IMR-90 (cell line): Measurements from ENCODE around the gene RFX2. TPM values are rescaled to one million over a fixed set of nuclear protein-coding genes. Genes with fewer than 3 reads are reported as not detected.

Experiments
- ATAC-seq: fragments of 200-7000 bp; cut with Tn5 transposase; 2 replicates; pipeline ENCODE4 v1.9.1; 2020; ENCODE audit warnings: low read depth, mild to moderate bottlenecking, moderate library complexity
- BruUV-seq: library from RNA; stranded (reverse); fragments of 400-500 nt; replicated peaks from 2 replicates; lab custom pipeline; 2021; lab: Mats Ljungman, UMichigan
- CTCF ChIA-PET: fragments of 300-600 bp; formaldehyde crosslinking; extraction: SDS; loops from one replicate; lab custom pipeline; 2021; ENCODE audit warnings: antibody characterized with exemption; lab: Yijun Ruan, JAX
- POLR2A ChIA-PET: fragments of 300-600 bp; sonication (Branson Sonifier 250); formaldehyde crosslinking; loops from one replicate; lab custom pipeline; 2022; ENCODE audit warnings: antibody characterized with exemption; ENCODE audit not compliant: unreplicated experiment; lab: Charles Lee
- DNase-seq: peaks from one replicate; pipeline ENCODE4 v3.0.0; 2013
- H2AFZ ChIP-seq: replicated peaks from 2 replicates; pipeline ENCODE3; 2013; ENCODE audit warnings: low read length, mild to moderate bottlenecking; ENCODE audit not compliant: poor library complexity
- H2AK5ac ChIP-seq: 2 replicates; pipeline ENCODE4 v1.6.1; 2013; ENCODE audit warnings: low read depth, low read length, inconsistent platforms
- H2AK9ac ChIP-seq: replicated peaks from 2 replicates; pipeline ENCODE3; 2013; ENCODE audit warnings: mild to moderate bottlenecking, low read depth, low read length, moderate library complexity; ENCODE audit not compliant: poor library complexity
- H2BK120ac ChIP-seq: 2 replicates; pipeline ENCODE4 v1.6.1; 2013; ENCODE audit warnings: low read depth, low read length, inconsistent platforms
- H2BK15ac ChIP-seq: 3 replicates; pipeline ENCODE4 v1.6.1; 2013; ENCODE audit warnings: low read depth, low read length, inconsistent platforms
- H2BK20ac ChIP-seq: 2 replicates; pipeline ENCODE4 v1.6.1; 2013; ENCODE audit warnings: low read depth, mild to moderate bottlenecking, inconsistent platforms, low read length, moderate library complexity
- H2BK5ac ChIP-seq: 2 replicates; pipeline ENCODE4 v1.6.1; 2013; ENCODE audit warnings: mild to moderate bottlenecking, low read depth, low read length, inconsistent platforms; ENCODE audit not compliant: poor library complexity, severe bottlenecking
- H3K14ac ChIP-seq: replicated peaks from 2 replicates; pipeline ENCODE4 v1.6.1; 2013; ENCODE audit warnings: low read depth, low read length, inconsistent platforms
- H3K18ac ChIP-seq: 2 replicates; pipeline ENCODE4 v1.6.1; 2013; ENCODE audit warnings: low read depth, low read length, control low read depth
- H3K23ac ChIP-seq: 2 replicates; pipeline ENCODE4 v1.6.1; 2013; ENCODE audit warnings: low read depth, low read length, inconsistent platforms
- H3K27ac ChIP-seq: 2 replicates; pipeline ENCODE4 v1.5.1; 2013; ENCODE audit warnings: mild to moderate bottlenecking, control low read depth, low read length; ENCODE audit not compliant: insufficient read depth
- H3K27me3 ChIP-seq: 2 replicates; pipeline ENCODE4 v1.6.1; 2013; ENCODE audit warnings: low read length; ENCODE audit not compliant: control insufficient read depth, insufficient read depth
- H3K36me3 ChIP-seq: 2 replicates; pipeline ENCODE4 v1.6.1; 2013; ENCODE audit warnings: low read length, mixed read lengths; ENCODE audit not compliant: control insufficient read depth, insufficient read depth
- H3K4ac ChIP-seq: 2 replicates; pipeline ENCODE4 v1.6.1; 2013; ENCODE audit warnings: low read depth, low read length, inconsistent platforms
- H3K4me1 ChIP-seq: 2 replicates; pipeline ENCODE4 v1.6.1; 2013; ENCODE audit warnings: low read length, mixed read lengths; ENCODE audit not compliant: control insufficient read depth, insufficient read depth
- H3K4me2 ChIP-seq: 2 replicates; pipeline ENCODE4 v1.6.1; 2013; ENCODE audit warnings: low read depth, mild to moderate bottlenecking, control low read depth, low read length, moderate library complexity
- H3K4me3 ChIP-seq: 2 replicates; pipeline ENCODE4 v1.5.1; 2013; ENCODE audit warnings: low read depth, mild to moderate bottlenecking, control low read depth, low read length, moderate library complexity; ENCODE audit not compliant: insufficient read depth
- H3K56ac ChIP-seq: 2 replicates; pipeline ENCODE4 v1.6.1; 2013; ENCODE audit warnings: low read length, inconsistent platforms; ENCODE audit not compliant: insufficient read depth; ENCODE audit errors: extremely low read depth
- H3K79me1 ChIP-seq, 2 experiments: 2 replicates each; pipeline ENCODE4 v1.6.1; 2013; ENCODE audit warnings: low read length in 2 of 2, inconsistent platforms in 1 of 2, low read depth in 1 of 2
- H3K9ac ChIP-seq: 2 replicates; pipeline ENCODE4 v1.6.1; 2013; ENCODE audit warnings: low read depth, low read length, control low read depth
- H3K9me1 ChIP-seq: 2 replicates; pipeline ENCODE4 v1.6.1; 2013; ENCODE audit warnings: low read length, inconsistent platforms; ENCODE audit not compliant: insufficient read depth
- H3K9me3 ChIP-seq: 2 replicates; pipeline ENCODE4 v1.6.1; 2013; ENCODE audit warnings: low read length; ENCODE audit not compliant: control insufficient read depth, insufficient read depth
- H4K20me1 ChIP-seq: 2 replicates; pipeline ENCODE4 v1.6.1; 2013; ENCODE audit warnings: low read length, inconsistent platforms; ENCODE audit not compliant: insufficient read depth
- H4K5ac ChIP-seq: 2 replicates; pipeline ENCODE4 v1.6.1; 2013; ENCODE audit warnings: mild to moderate bottlenecking, low read depth, low read length, control low read depth
- H4K8ac ChIP-seq, 2 experiments: 2 replicates each; pipeline ENCODE4 v1.6.1; 2013; ENCODE audit warnings: low read depth in 2 of 2, low read length in 2 of 2, control low read depth in 1 of 2, inconsistent platforms in 1 of 2
- H4K91ac ChIP-seq: 2 replicates; pipeline ENCODE4 v1.6.1; 2013; ENCODE audit warnings: low read depth, low read length, inconsistent platforms; ENCODE audit not compliant: insufficient read depth
- SMC3 ChIP-seq: fragments of 150-350 bp; IDR thresholded peaks from 2 replicates; pipeline ENCODE4 v1.6.1; 2016; ENCODE audit warnings: low read depth, mild to moderate bottlenecking, antibody characterized with exemption, low read length, moderate library complexity
- WGBS, 2 experiments: methylation state at CpG; one replicate each; pipeline versions ENCODE4 v1.1.5 to v1.1.7; 2013; ENCODE audit warnings: missing lambda C conversion rate in 2 of 2; ENCODE audit not compliant: insufficient read length in 1 of 2; ENCODE audit errors: extremely low coverage in 2 of 2; 5-methylcytosine and 5-hydroxymethylcytosine counted together
- dilution Hi-C: fragments of 300-500 bp; cut with HindIII; formaldehyde crosslinking; loops from one replicate; pipeline ENCODE4 v1.14.3; 2018; ENCODE audit warnings: low sequenced_read_pairs; ENCODE audit not compliant: unreplicated experiment
- in situ Hi-C: fragments of 300-500 bp; cut with MboI; formaldehyde crosslinking; loops from 3 replicates; pipeline ENCODE4 v1.14.3; 2019; ENCODE audit warnings: low sequenced_read_pairs, inconsistent platforms, mixed read lengths
- intact Hi-C: fragments of 100-400 bp; cut with micrococcal nuclease; formaldehyde crosslinking; loops from 2 replicates; pipeline ENCODE4 v1.10.0; 2022
- polyA plus RNA-seq, 3 experiments: library from polyadenylated mRNA; depleted of rRNA; stranded (reverse); fragments of >200 nt; gene quantifications; 2 replicates each; pipeline ENCODE4 v1.2.3, GENCODE V29; 2012; ENCODE audit warnings: low replicate concordance in 1 of 3
- total RNA-seq: library from RNA; depleted of rRNA; stranded (reverse); fragments of >200 nt; gene quantifications from 2 replicates; pipeline ENCODE4 v1.2.3, GENCODE V29; 2012
- TF ChIP-seq, protein P1 (sequence below): fragments of 150-350 bp; IDR thresholded peaks from 2 replicates; pipeline ENCODE4 v1.6.1; 2017; ENCODE audit warnings: mild to moderate bottlenecking, antibody characterized with exemption, low read length, low read depth

RFX2 gene
- total and polyA plus RNA-seq, 2 of the 4 experiments (the other 2 are of a cell fraction), result 2.2 to 4.9 TPM

- CTCF ChIA-PET, result interaction anchor here (2.6 kb wide), 1 partner anchor 150 kb away, joined by 9 read pairs; the partner anchor contains the start of gene NRTN
Observed at GRCh38 chr19:5954293-5954692, 156.0 kb downstream of the RFX2 start.

More at GRCh38 chr19:5954293-5954692, 156.0 kb downstream of the RFX2 start:
- H3K79me1 ChIP-seq, result peaks cover 33 to 100% of the 10 kb centered on the region in 2 experiments; a peak in 3 of 4 replicates
- H3K18ac ChIP-seq, result peak overlapping the region; percentile 1
- peak overlapping the region; percentile 48; the same call in 1 of the 2 replicates for H3K56ac ChIP-seq
- TF ChIP-seq, protein P1, sequence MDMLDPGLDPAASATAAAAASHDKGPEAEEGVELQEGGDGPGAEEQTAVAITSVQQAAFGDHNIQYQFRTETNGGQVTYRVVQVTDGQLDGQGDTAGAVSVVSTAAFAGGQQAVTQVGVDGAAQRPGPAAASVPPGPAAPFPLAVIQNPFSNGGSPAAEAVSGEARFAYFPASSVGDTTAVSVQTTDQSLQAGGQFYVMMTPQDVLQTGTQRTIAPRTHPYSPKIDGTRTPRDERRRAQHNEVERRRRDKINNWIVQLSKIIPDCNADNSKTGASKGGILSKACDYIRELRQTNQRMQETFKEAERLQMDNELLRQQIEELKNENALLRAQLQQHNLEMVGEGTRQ, result peak; percentile 59
- no peak for TF ChIP-seq SMC3
- peak overlapping the region; percentile 87 for H2AK5ac ChIP-seq
- peak overlapping the region; percentile 64; the same call in 2 of the 3 replicates for H2BK15ac ChIP-seq
- H3K9ac ChIP-seq, result peak overlapping the region; percentile 30
- H3K27ac ChIP-seq, result peak overlapping the region; percentile 67
- no peaks in the 10 kb centered on the region for H3K27me3 ChIP-seq
- H4K8ac ChIP-seq, result peak overlapping the region; percentile 63 to 74
- BruUV-seq, result no TSS peak
- H4K91ac ChIP-seq, result peak overlapping the region; percentile 72
- H4K20me1 ChIP-seq, result peaks cover 89% of the 10 kb centered on the region
- intact Hi-C loops, result no loop called here
- H3K36me3 ChIP-seq, result peaks cover 10% of the 10 kb centered on the region
- H3K9me1 ChIP-seq, result peaks cover 46% of the 10 kb centered on the region
- H2AFZ ChIP-seq, result peak overlapping the region; percentile 64
- peak overlapping the region; percentile 5 for H3K4me2 ChIP-seq
- peak overlapping the region; percentile 39 for H3K14ac ChIP-seq
- H4K5ac ChIP-seq, result peak overlapping the region; percentile 1
- DNase-seq, result peak; percentile 23
- peaks cover 46% of the 10 kb centered on the region for H3K4me1 ChIP-seq
- peak overlapping the region; percentile 84 for H2AK9ac ChIP-seq
- no peak overlapping the region for H3K4me3 ChIP-seq
- H2BK120ac ChIP-seq, result peak overlapping the region; percentile 67
- peak; percentile 16 for ATAC-seq
- dilution Hi-C loops, result no loop called here
- H2BK5ac ChIP-seq, result peak overlapping the region; percentile 76
- WGBS, 2 experiments, result 20% methylated on average over 3 of the region's 6 CpGs; no CpG with 5 or more reads in 1 of the 2 experiments
- in situ Hi-C loops, result no loop called here
- H2BK20ac ChIP-seq, result peak overlapping the region; percentile 85
- no peaks in the 10 kb centered on the region for H3K9me3 ChIP-seq
- H3K4ac ChIP-seq, result peak overlapping the region; percentile 95
- POLR2A ChIA-PET, result no interaction called here
- H3K23ac ChIP-seq, result peak overlapping the region; percentile 8
